GM19351 (cell line): ENCODE measurements around the gene RPL41.

Source experiments
- ATAC-seq: cut with Tn5 transposase; IDR thresholded peaks from one replicate; pipeline ENCODE4 v1.9.1; 2021; ENCODE audit warnings: mild to moderate bottlenecking, moderate library complexity; ENCODE audit not compliant: unreplicated experiment

The RPL41 gene

GRCh38 chr12:56127485-56127887 is 11.1 kb downstream of the RPL41 start:
- ATAC-seq: no peak

- peak; percentile 85 for ATAC-seq
These were observed 11.6 kb downstream of the RPL41 start, which contains the start of gene ESYT1 for GRCh38 chr12:56127888-56128669. ESYT1 (plus strand) TSS chr12:56128267; CDS start chr12:56128320, 53 bp downstream.

- no peak for ATAC-seq
These were observed 12.3 kb downstream of the RPL41 start for GRCh38 chr12:56128670-56129205.

- ATAC-seq: peak; percentile 28
These were observed 12.9 kb downstream of the RPL41 start for GRCh38 chr12:56129206-56129941.

- ATAC-seq: no peak
These were observed 13.6 kb downstream of the RPL41 start for GRCh38 chr12:56129942-56130495.

- no peak for ATAC-seq
These were observed 14.4 kb downstream of the RPL41 start for GRCh38 chr12:56130876-56131275.

- no peak for ATAC-seq
These were observed 18.5 kb downstream of the RPL41 start for GRCh38 chr12:56134897-56135296.

GRCh38 chr12:56137853-56138571 is 21.6 kb downstream of the RPL41 start:
- ATAC-seq: no peak

GRCh38 chr12:56141946-56142784 is 25.7 kb downstream of the RPL41 start:
- ATAC-seq: no peak

- ATAC-seq: no peak
These were observed 26.8 kb downstream of the RPL41 start for GRCh38 chr12:56143217-56143616.

- ATAC-seq: no peak
These were observed 27.4 kb downstream of the RPL41 start for GRCh38 chr12:56143870-56144269.

- ATAC-seq: no peak
These were observed 28.8 kb downstream of the RPL41 start for GRCh38 chr12:56145217-56145616.

GRCh38 chr12:56146492-56147460 is 30.3 kb downstream of the RPL41 start:
- no peak for ATAC-seq

GRCh38 chr12:56150563-56150962 is 34.1 kb downstream of the RPL41 start:
- ATAC-seq: no peak

- ATAC-seq: peak; percentile 60
These were observed 35.3 kb downstream of the RPL41 start for GRCh38 chr12:56151672-56152131.

- peak; percentile 87 for ATAC-seq
These were observed 35.8 kb downstream of the RPL41 start, which contains the start of gene MYL6B for GRCh38 chr12:56152132-56152755. MYL6B (plus strand) TSS chr12:56152587; CDS start chr12:56153919, 1,332 bp downstream.

GRCh38 chr12:56152756-56153677 is 36.6 kb downstream of the RPL41 start:
- ATAC-seq: no peak
